Fibroblast of lung (primary cell): ENCODE data around the gene ERI3.

ENCODE experiments used
- CTCF ChIP-seq, 2 donors: IDR thresholded peaks in 1 of 2; conservative IDR thresholded peaks in 1 of 2; 1 replicate in 1 of 2; 2 replicates in 1 of 2; pipeline ENCODE4 v1.5.1; 2011 to 2012; ENCODE audit warnings: low read length in 2 of 2, control low read depth in 1 of 2, inconsistent platforms in 1 of 2, low read depth in 1 of 2, mild to moderate bottlenecking in 1 of 2
- EZH2 ChIP-seq: IDR thresholded peaks from 2 replicates; pipeline ENCODE4 v1.5.1; 2012; ENCODE audit warnings: low read length, control low read depth, mild to moderate bottlenecking; ENCODE audit errors: missing control alignments

GRCh38 chr1:44221769-44222168, 133.3 kb downstream of the ERI3 start:
- TF ChIP-seq EZH2 = no peak
- no peak for TF ChIP-seq CTCF (conservative IDR thresholded peaks at IDR 0.05 in 1 of 2, IDR thresholded peaks at IDR 0.05 in 1 of 2; ENCODE audit: low read depth in 1 of 2, low read length in 2 of 2)
